GM19467 (cell line): ENCODE measurements around the gene ADGRV1.
"Not testable (repeated sequence)": the region's sequence is repeated elsewhere in the genome, so short reads cannot be mapped to it uniquely, and the experiment has no call there.

Experiments used
- ATAC-seq: cut with Tn5 transposase; IDR thresholded peaks from one replicate; pipeline ENCODE4 v1.9.1; 2021; ENCODE audit warnings: mild to moderate bottlenecking, moderate library complexity; ENCODE audit not compliant: unreplicated experiment

The ADGRV1 gene

DNA sequence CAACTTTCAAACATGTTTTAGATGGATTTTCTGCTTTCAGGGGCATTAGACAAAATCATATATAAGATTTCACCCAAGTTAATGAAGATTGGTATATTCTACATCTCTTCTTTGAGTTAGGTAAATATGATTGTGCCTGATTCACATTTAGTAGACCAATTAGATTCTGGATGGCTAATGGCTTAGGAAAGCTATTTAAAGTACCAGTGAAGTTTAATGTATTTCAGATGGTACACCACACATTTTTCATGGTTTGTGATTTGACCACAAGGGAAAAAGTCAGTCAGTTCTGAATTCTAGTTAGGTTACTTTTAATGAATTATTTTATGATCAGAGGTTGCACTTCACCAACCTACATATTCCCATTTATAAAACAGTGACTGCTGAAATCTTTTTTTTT, 409.7 kb downstream of the ADGRV1 start:
- no peak for ATAC-seq

DNA sequence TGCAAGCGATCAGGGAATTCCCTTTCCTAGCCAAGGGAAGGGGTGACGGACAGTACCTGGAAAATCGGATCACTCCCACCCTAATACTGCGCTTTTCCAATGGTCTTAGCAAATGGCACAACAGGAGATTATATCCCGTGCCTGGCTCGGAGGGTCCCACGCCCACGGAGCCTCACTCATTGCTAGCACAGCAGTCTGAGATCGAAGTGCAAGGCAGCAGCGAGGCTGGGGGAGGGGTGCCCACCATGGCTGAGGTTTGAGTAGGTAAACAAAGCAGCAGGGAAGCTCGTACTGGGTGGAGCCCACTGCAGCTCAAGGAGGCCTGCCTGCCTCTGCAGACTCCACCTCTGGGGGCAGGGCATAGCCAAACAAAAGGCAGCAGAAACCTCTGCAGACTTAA, 411.3 kb downstream of the ADGRV1 start:
- not testable (repeated sequence) for ATAC-seq

DNA sequence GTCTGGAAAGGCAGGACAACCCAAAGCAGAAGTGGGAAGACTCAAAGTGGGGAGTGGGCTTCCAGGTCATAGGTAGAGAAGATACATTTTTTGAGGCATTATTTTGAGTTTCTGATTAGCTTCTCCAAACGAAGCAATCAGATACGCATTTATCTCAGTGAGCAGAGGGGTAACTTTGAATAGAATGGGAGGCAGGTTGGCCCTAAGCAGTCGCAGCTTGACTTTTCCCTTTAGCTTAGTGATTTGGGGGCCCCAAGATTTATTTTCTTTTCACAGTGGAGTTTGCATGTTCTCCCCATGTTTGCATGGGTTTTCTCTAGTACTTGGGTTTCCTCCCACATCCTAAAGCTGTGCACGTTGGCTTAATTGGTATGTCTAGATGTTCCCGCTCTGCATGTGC, 422.6 kb downstream of the ADGRV1 start:
- ATAC-seq = no peak

DNA sequence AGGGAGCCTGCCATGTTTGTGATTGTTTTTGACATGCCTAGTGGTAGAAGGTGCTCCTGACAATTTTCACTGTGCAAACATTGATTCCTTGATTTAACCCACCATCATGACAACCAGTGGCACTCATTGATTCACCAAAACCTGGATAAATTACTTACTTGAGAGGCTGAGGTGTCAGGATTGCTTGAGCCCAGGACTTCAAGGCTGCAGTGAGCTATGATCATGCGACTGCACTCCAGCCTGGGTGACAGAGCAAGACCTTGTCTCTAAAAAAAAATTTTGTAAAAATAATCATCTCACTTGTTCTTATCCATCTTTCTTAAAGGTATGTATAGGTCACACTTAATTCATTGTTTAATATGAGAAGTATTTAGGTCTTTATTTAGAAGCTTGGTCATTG, 423.2 kb downstream of the ADGRV1 start:
- no peak for ATAC-seq

DNA sequence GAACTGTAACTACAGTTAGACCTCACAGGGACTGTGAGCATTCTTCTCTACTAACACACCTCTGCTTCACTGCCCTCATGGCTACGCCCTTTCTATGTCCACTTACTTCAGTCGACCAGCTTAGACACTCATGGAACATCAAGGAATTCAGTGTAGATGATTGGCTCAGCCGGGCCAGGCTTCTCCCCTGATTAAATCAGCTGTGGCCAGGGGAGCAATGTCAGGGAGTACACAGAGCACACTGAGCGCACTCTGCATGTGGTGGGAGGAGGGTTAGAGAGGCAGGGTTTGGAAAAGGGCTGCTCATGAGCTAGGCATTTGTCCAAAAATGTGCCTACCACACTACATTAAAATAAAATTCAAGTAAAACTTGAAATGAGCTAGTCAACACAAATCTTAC, 424.0 kb downstream of the ADGRV1 start:
- ATAC-seq = no peak

DNA sequence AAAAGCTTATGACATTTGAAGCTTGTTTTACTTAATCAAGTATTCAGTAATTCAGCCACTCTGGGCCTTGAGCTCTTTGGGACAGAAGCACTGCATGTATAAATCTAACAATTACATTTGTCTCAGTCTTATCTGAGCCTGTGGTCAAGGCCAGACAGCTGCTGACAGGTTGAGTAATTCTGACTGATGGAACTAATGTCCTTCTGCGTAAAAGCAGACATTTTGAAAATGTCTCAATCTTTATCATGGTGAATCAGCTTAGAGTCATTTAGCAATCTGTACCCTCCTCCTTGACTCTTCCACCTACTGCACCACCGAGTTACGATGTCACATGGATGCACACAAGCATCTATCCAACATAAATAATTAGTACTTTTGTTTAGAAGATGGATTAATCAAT, 424.6 kb downstream of the ADGRV1 start:
- ATAC-seq = no peak

DNA sequence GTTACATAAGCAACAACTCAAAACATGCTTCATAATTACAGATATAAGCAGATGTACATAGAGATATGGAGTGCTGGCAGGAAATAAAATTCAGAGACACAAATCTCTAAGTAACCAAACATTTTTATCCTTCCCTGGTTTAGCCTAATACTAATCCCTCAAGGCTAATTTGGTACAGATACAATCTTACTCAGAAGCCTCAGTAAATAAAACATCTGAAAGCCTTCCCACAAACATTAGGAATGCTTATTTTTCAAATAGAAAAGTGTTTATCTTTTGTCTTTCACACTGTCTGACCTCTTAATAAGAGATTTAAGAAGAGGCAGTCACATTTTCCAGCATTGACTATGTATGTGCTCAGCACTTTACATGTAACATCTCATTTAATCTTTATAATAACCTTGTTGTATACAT, 425.1 kb downstream of the ADGRV1 start:
- ATAC-seq = no peak

DNA sequence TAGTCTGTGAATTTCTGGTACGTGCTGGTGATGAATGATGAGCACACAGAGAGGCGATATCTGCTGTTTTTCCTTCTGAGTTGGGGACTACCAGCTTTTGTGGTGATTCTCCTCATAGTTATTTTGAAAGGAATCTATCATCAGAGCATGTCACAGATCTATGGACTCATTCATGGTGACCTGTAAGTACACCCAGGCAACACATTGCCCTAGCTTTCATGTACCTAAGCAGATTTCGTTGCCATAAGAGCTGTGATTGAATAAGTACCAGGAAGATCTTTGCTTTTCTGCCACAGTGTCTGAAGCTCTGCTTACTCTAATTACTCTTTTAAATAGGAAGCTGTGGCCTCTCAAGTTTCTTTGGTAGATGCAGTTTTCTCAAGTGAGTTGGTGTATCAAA, 426.7 kb downstream of the ADGRV1 start:
- no peak for ATAC-seq

DNA sequence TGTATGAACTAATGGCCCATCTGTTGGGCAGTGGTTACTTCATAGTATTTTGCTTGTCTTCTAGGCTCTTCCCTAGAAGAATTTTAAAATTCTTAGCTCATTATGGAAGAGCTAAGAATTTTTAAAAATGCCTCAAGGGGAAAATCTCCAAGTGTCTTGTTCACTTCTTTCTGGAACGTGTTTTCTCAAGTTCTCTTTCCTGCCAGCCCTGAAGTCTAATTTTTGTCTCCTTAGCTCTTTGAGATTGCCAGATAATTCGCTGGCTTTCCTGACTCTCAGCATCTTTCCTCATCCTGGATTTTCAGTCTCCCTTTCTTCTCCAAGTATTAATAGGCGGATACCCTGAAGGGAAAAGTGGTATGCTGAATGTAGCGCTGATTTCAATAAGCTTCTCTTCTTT, 429.1 kb downstream of the ADGRV1 start:
- no peak for ATAC-seq

DNA sequence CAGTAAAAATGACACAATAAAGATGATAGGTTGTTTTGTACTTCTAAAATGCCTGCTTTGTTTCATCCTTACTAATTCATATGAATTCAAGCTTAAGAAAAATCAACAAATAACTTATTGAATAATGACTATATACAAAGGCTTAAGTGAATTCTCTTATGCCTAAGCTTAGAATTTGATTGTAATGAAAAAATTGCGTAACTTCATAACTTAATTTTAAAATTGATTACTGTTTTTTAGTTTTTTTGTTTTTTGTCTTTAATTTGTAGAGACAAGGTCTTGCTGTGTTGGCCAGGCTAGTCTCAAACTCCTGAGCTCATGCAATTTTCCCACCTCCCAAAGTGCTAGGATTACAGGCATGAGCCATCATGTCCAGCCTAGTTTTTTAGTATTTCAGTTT, 432.6 kb downstream of the ADGRV1 start:
- ATAC-seq = no peak

DNA sequence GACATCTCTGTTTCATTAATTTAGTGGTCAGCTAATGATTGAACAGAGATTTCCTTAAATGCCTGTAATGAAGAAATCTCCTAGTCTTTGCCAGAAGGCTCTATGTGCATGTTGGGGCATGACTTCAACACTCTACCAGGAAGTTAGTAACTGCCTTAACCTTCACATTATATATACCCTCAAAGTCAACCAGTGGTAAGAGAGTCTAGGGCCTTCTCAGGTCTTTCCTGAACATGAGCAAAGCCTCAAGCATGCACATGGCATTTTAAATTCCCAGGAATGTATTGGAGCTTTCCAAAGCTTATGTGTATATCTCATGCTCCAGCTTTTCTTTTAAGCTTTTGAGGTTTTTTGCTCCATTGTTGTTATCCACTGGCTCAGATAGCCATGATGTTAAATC, 436.2 kb downstream of the ADGRV1 start:
- no peak for ATAC-seq

DNA sequence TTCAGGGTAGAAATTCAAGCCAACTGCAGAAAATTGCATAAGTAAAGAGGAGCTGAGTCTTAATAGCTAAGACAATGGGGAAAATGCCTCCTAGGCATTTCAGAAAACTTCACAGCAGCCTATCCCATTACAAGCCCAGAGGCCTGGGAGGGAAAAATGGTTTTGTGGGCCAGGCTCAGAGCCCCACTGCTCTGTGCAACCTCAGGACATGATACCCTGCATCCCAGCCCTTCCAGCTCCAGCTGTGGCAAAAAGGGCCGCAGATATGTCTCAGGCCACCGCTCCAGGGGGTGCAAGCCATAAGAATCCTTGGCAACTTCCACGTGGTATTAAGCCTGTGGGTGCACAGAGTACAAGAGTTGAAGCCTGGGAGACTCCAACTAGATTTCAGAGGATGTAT, 437.5 kb downstream of the ADGRV1 start:
- ATAC-seq = no peak

DNA sequence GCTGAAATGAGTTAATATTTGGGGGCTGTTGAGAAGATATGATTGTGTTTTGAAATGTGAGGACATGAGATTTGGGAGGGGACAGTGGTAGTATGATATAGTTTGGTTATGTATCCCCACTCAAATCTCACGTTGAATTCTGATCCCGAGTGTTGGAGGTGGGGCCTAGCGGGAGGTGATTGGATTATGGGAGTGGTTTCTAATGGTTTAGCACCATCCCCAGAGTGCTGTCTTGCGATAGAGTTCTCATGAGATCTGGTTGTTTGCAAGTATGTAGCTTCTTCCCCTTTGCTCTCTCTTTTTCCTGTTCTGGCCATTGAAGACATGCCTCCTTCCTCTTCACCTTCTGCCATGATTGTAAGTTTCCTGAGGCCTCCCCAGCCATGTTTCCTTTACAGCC, 438.5 kb downstream of the ADGRV1 start:
- no peak for ATAC-seq

DNA sequence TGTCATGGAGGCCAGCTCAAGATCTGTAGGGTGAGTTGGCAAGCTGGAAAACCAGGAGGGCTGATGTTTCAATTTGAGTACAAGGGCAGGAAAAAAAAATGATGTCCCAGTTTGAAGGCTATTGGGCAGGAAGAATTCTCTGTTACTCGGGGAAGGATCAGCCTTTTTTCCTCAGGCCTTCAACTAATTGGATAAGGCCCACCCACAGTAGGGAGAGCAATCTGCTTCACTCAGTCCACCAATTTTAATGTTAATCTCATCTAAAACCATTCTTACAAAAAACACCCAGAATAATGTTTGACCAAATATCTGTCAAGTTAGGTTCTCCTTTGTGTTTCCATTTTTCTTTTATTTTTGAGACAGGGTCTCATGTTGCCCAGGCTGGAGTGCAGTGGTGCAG, 442.1 kb downstream of the ADGRV1 start:
- no peak for ATAC-seq

DNA sequence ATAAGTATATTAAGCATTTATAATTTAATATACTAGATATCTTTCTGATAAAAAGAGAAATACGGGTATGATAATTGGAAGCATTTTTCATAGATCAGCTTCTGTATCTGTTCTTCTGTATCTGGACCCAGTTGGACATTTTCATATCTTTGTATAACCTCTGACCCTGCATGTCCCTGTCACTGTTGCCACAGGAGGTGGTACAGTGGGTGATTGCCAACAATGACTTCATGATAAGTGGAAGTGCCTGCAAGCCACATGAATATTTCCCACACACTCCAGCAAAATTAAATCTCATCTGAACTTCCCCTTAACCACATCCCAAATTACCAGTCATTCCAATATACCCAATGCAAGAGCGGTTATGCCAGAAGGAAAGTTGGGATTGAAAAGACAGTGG, 448.1 kb downstream of the ADGRV1 start:
- ATAC-seq = no peak

DNA sequence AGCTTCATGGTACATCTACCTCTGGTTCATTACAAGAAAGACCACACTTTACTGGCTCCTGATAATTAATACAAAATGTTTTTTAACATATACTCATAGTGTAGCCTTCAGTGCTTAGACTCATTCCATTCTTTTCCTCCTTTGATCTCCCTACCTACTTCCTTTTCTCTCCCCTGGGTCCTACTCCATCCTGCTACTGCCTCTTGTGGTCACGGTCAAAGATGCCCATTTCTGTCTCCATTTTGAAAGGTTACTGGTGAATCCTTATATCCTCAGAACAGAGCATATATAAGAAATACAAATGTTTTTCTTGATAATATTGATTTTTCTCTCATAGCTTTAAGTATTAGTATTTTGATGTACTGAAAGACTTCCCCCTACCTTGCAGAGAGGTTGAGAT, 448.7 kb downstream of the ADGRV1 start:
- ATAC-seq = no peak

DNA sequence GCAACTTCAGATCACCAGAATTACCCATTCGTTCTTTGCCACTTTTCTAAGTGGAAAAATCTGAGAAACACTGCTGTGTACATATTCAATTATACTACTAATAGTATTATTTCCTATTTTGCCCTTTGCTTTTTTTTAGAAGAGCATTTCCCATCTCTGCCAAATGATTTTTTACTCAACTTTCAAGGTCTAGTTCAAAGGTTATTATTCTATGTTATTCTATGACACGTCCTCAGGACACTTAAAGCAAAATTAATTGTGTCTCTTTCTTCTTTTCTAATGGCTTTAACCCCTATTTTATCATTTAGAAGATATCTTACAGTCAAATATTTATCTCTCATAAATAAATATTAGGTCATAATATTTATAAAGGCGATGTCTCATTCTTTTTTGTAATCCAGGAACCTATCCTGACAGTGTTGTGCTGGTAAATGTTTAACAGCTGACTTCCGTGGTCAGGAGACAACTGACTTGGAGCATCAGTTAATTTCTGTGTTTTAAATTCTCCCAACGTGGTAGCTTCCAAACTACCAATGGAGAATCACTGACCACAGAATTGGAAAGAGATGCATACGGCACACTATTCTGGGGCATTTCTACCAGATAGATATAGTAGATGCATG, 449.3 kb downstream of the ADGRV1 start:
- ATAC-seq = no peak

DNA sequence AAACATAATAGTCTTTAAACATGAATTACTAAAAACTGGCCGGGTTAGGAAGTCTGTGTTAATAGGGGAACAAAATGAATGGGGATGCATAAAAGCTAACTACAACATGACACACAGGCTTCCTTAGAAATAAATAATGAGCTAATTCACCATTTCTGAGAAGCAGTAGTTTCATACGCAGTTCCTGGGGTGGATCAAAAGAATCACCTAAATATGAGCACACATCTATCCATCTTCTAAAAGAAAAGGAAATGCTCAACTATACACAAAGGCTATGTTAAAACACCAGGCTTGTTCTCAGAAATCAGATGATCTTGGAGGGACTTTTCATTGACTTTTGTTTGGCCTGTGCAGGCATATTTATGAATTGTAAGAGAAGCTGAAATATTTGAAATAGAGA, 451.5 kb downstream of the ADGRV1 start:
- ATAC-seq = no peak

DNA sequence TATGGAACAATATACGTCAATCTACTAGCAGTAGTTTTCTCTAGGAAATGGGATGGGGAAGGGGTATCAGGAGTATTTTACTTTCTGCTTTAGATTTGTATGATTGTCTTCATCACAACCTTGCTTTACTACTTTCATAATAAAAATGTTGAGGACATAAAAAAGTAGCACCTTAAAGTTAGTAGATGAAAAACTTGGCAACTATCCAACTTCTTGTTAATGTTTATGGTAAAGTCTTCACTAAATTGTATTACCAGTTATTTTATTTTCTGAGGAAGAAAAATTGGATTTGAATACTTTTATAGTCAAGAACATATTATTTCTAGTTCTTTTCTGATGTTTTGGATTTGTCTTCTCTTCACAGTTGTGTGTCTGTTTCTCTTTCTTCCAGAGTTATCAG, 452.4 kb downstream of the ADGRV1 start:
- no peak for ATAC-seq

DNA sequence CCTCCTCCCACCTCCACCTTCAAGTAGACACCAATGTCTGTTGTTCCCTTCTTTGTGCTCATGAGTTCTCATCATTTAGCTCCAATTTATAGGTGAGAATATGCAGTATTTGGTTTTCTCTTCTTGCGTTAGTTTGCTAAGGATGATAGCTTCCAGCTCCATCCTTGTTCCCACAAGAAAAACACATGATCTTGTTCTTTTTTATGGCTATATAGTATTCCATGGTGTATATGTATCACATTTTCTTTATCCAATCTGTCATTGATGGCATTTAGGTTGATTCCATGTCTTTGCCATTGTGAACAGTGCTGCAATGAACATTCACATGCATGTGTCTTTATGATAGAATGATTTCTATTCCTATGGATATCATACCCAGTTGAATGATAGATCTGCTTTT, 454.3 kb downstream of the ADGRV1 start:
- ATAC-seq = not testable (repeated sequence)

DNA sequence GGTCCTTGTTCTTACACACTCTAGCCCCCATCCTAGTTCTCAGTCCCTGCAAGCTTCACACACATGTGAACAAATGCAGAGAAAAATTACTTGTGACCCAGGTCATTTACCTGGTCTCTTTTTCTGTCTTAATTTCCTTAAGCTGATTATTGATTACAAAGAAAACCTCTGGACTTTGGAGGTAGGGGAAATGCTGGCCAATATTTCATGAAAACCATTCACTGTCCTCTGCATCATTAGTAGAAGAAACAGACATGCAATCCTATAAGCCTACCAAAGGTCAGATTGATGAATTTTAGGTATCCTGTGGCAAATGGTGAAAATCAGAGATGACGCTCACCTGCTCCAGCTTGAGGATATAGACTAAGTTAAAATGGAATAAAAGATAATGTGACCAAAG, 457.7 kb downstream of the ADGRV1 start:
- no peak for ATAC-seq

DNA sequence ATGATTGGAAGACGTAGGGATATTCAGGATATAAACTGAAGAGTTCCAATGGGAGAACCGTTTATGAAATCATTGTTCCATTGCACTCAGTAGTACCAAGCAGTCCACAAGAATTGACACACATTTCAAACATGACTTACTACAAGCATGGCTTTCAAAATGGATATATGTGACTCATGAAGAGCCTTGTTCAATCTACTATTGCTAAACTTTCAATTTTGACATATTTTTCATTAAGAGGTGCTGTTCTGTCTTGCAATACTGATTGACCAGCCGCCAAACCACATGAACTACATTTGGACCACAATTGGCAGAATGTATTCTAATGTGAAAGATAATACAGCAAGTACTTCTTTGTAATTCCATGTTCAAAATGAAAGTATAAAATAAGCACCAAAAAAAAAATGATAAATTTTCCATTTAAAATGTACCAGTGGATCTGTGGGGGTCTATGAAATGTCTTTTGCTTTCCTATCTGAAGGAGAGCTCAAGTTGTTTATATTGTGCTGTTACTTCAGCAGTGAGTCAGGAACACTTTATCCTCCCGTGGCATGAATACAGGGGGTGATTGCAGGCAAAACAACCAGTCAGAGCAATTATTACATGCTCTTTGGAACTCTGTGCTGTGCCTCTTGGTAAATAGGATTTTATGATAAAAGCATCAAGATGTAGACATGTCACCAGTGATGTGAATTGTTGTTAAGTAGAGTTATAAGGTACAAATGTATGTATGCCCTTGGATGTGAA, 458.5 kb downstream of the ADGRV1 start:
- ATAC-seq = no peak

DNA sequence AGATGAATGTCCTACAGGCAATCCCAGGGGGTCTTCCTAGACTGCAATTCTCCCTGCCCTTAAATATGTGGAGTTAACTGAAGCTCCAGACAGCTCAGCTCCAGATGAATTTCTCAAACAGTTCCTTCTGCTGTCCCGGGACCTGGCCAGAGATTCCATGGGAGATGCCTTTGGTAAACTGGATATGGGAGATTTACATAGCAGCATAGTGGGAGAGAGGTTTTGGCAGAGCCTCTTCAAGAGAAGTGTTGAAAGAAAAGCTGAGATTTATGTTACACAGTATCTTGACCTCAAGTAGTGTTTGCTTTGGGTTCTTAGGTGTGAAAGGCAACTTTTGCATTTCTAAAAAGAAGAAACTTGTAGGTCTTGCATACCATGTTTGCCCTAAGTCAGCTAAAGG, 459.6 kb downstream of the ADGRV1 start:
- ATAC-seq = no peak
